Stimulated activated CD4-positive, alpha-beta T cell treated with anti-CD3 and anti-CD28 coated beads, Interleukin-15, amount 100 ng/mL, for 48 hours (primary cell): ENCODE results near the gene PRICKLE4.

Experiments used
- DNase-seq, 2 donors: peaks; one replicate each; pipeline ENCODE4 v3.0.0-alpha.2; 2020; ENCODE audit warnings: low read depth in 2 of 2

Gene PRICKLE4

GRCh38 chr6:41780551-41781365 is at the start of gene PRICKLE4:
Gene PRICKLE4, plus strand, starts transcription at chr6:41780782. Its CDS starts 2,692 bp downstream, at chr6:41783474.
- no peak for DNase-seq

GRCh38 chr6:41731561-41732086 is 49.0 kb upstream of the PRICKLE4 start:
- DNase-seq = no peak

GRCh38 chr6:41732149-41732548 is 48.4 kb upstream of the PRICKLE4 start:
- DNase-seq = no peak

GRCh38 chr6:41732591-41733359 is 47.8 kb upstream of the PRICKLE4 start:
- DNase-seq = peak in 1 of 2 donors; percentile 41

GRCh38 chr6:41733360-41733706 is 47.2 kb upstream of the PRICKLE4 start:
- DNase-seq = no peak

GRCh38 chr6:41733707-41734665 is 46.6 kb upstream of the PRICKLE4 start:
- peak in 1 of 2 donors; percentile 42 for DNase-seq

GRCh38 chr6:41734666-41735426 is 45.7 kb upstream of the PRICKLE4 start:
- DNase-seq = peak in 1 of 2 donors; percentile 42

GRCh38 chr6:41735427-41736185 is 45.0 kb upstream of the PRICKLE4 start, which contains the start of gene TFEB:
Gene TFEB, minus strand, starts transcription at chr6:41735608. Its CDS starts 44,395 bp downstream, at chr6:41691213.
- DNase-seq = peak; percentile 85 to 92

GRCh38 chr6:41736186-41736733 is 44.3 kb upstream of the PRICKLE4 start:
- DNase-seq = no peak

- DNase-seq = no peak
Measured at GRCh38 chr6:41736800-41737555, 43.6 kb upstream of the PRICKLE4 start.

- no peak for DNase-seq
Measured at GRCh38 chr6:41737591-41738130, 42.9 kb upstream of the PRICKLE4 start.

GRCh38 chr6:41739041-41739440 is 41.5 kb upstream of the PRICKLE4 start:
- DNase-seq = no peak

GRCh38 chr6:41740366-41741162 is 40.0 kb upstream of the PRICKLE4 start:
- no peak for DNase-seq

GRCh38 chr6:41741625-41742490 is 38.7 kb upstream of the PRICKLE4 start:
- DNase-seq = no peak

GRCh38 chr6:41743406-41744235 is 37.0 kb upstream of the PRICKLE4 start:
- no peak for DNase-seq
